ENCODE data around the gene KCNK6. TPM values are rescaled to one million over a fixed set of nuclear protein-coding genes. Genes with fewer than 3 reads are reported as not detected.

KCNK6 gene
- total RNA-seq (under 1 TPM; 0.54 to 0.69 (median 0.64) TPM), polyA plus RNA-seq (under 1 TPM; 0.21 to 0.42 (median 0.39) TPM)
- long read RNA-seq, donor 1, partial matches to known transcripts: 0 of 1 reads
- long read RNA-seq, donor 1, other reads (novel, unspliced or antisense): 1 of 1 reads
- long read RNA-seq, donor 2, full-length matches to known transcripts: 1 of 2 reads
- long read RNA-seq, donor 2, partial matches to known transcripts: 1 of 2 reads
- long read RNA-seq, donor 2, other reads (novel, unspliced or antisense): 0 of 2 reads

DNA sequence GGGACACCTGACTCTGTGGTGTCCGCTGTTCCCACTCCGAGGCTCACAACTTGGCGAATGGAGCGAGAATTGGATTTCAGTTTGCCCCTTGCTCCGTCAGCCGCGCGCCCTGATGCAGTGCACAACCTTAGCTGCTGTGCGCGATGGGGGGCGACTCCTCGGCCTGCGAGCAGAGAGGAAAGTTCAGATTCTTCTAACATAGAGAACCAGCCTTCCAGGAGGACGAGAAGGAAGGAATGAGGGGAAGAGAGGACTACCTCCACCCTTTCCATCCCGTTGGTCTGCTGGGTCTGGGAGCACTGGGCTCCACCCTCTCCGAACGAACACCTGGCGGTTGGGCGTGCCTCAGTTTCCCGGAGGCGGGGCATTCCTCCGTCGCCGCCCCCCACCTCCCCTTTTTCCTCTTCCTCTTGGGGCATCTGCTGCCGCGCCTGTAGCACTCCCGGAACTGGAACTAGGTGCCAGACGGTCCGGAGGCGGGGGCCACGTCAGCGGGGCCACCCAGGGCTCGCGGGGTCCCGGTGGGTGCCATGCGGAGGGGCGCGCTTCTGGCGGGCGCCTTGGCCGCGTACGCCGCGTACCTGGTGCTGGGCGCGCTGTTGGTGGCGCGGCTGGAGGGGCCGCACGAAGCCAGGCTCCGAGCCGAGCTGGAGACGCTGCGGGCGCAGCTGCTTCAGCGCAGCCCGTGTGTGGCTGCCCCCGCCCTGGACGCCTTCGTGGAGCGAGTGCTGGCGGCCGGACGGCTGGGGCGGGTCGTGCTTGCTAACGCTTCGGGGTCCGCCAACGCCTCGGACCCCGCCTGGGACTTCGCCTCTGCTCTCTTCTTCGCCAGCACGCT, at the start of gene KCNK6:
Gene KCNK6 (plus strand): TSS at position 425 of the 838 bp plus-strand sequence. CDS start 106 bp downstream, at position 531.
- DNase-seq (peak; percentile 39 to 68), ATAC-seq (no peak)
- TF ChIP-seq, protein P1, sequence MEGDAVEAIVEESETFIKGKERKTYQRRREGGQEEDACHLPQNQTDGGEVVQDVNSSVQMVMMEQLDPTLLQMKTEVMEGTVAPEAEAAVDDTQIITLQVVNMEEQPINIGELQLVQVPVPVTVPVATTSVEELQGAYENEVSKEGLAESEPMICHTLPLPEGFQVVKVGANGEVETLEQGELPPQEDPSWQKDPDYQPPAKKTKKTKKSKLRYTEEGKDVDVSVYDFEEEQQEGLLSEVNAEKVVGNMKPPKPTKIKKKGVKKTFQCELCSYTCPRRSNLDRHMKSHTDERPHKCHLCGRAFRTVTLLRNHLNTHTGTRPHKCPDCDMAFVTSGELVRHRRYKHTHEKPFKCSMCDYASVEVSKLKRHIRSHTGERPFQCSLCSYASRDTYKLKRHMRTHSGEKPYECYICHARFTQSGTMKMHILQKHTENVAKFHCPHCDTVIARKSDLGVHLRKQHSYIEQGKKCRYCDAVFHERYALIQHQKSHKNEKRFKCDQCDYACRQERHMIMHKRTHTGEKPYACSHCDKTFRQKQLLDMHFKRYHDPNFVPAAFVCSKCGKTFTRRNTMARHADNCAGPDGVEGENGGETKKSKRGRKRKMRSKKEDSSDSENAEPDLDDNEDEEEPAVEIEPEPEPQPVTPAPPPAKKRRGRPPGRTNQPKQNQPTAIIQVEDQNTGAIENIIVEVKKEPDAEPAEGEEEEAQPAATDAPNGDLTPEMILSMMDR (IDR thresholded peaks at IDR 0.05): no peak
- H3K4me3 ChIP-seq: peak within 1 kb of the TSS; percentile 71
- intact Hi-C loops (cut with DNase I): loop anchor here in 1 of 2 donors (5.0 kb wide), 2 partner anchors 77 to 412 kb away; partner anchors contain the start of genes SIPA1L3 and WDR87
- WGBS, 3 donors: 3 to 4% (median 3%) methylated on average over 67 to 76 of the region's 76 CpGs
- H3K27me3 ChIP-seq (ENCODE audit: insufficient read depth in 3 of 3, low read length in 2 of 3): peaks cover 0 to 15% (median 0%) of the 10 kb centered on the region in 3 donors
- H3K4me1 ChIP-seq: peaks cover 8% of the 10 kb centered on the region
- no peaks in the 10 kb centered on the region for H3K9me3 ChIP-seq
- H3K36me3 ChIP-seq (ENCODE audit: insufficient read depth in 1 of 2, low read depth in 1 of 2): no peaks in the 10 kb centered on the region
- H3K27ac ChIP-seq: peak within 1 kb of the TSS; percentile 23

DNA sequence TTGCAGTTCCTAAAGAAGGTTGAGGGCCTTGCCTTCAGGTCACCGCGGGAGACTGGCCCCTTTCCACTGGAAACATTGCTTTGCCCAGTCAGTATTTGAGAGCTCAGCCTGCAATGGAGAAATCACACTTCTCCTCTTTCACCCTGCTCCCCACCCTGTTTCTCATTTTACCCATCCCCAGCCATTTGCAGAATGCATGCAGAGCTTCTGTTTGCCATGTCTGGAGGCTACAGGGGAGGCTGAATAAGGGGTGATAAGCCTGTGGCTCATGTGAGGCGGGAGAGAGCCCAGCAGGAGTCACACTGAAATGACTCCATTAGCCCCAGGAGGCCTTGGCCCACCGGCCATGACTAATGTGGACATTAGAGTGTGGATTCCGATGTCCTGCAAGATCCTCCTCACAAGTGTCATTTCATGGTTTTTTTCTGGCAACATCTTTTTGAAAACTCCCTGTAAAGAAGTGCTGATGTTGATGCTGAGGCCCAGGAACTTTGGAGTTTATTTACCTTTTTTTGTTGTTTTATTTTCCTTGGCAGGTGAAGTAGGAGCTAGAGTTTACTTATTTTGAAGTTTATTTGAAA, 49.0 kb upstream of the KCNK6 start:
- 29 to 47% (median 42%) methylated on average over 5 of the region's 5 CpGs for WGBS, 3 donors
- H3K9me3 ChIP-seq: no peaks in the 10 kb centered on the region
- H3K4me3 ChIP-seq: no peak overlapping the region
- intact Hi-C loops (cut with DNase I): no loop called here
- no peaks in the 10 kb centered on the region for H3K4me1 ChIP-seq
- no peaks in the 10 kb centered on the region for H3K36me3 ChIP-seq (ENCODE audit: insufficient read depth in 1 of 2, low read depth in 1 of 2)
- ATAC-seq (no peak), DNase-seq (no peak)
- no peak overlapping the region for H3K27ac ChIP-seq
- H3K27me3 ChIP-seq (ENCODE audit: insufficient read depth in 3 of 3, low read length in 2 of 3): no peaks in the 10 kb centered on the region
- TF ChIP-seq, protein P1 (IDR thresholded peaks at IDR 0.05): no peak

DNA sequence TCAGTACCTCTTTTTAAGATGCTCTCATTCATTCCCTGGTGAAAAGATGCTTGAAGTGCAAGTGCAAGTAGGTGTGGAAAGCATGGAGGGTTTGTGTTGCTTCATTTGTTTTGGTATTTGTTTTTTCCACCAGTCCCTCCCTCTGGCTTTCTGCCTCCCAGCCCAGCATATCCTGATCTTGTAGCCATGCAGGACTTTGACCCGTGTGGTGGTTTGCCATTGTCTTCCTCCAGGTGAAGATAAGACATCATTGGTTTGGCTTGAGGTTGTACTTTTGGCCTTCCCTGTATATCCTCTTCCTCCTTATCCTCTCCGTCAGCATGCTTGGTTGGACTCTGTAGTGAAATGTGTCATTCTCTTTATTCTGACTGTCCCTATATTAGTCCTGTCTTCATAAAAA, 46.1 kb upstream of the KCNK6 start:
- Histone ChIP-seq H3K27me3 (ENCODE audit: insufficient read depth in 3 of 3, low read length in 2 of 3) (no peaks in the 10 kb centered on the region), H3K27ac (no peak overlapping the region), H3K9me3 (no peaks in the 10 kb centered on the region), H3K4me1 (no peaks in the 10 kb centered on the region), H3K36me3 (ENCODE audit: insufficient read depth in 1 of 2, low read depth in 1 of 2) (no peaks in the 10 kb centered on the region), H3K4me3 (no peak overlapping the region)
- ATAC-seq (no peak), DNase-seq (no peak)
- 78 to 83% (median 80%) methylated on average over 2 of the region's 2 CpGs for WGBS, 3 donors
- intact Hi-C loops (cut with DNase I): no loop called here
- TF ChIP-seq, protein P1 (IDR thresholded peaks at IDR 0.05): no peak

DNA sequence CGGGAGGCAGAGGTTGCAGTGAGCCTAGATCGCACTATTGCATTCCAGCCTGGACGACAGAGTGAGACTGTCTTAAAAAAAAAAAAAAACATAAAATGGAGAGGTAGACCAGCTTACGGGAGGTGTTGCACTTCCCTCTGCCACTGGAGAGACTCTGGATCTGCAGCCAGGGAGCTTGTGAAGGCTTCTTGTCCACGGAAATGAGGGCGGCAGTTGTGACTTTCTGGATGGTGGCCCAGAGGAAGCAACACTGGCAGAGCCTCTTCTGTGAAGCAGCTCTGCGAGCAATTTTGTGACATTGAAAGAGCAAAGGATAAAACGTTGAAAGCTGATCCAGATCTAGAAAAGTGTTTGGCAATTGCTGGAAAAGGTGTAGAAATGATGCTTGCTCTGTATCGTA, 44.9 kb upstream of the KCNK6 start:
- Histone ChIP-seq H3K4me3 (no peak overlapping the region), H3K27ac (no peak overlapping the region), H3K9me3 (no peaks in the 10 kb centered on the region), H3K4me1 (no peaks in the 10 kb centered on the region), H3K36me3 (ENCODE audit: insufficient read depth in 1 of 2, low read depth in 1 of 2) (no peaks in the 10 kb centered on the region), H3K27me3 (ENCODE audit: insufficient read depth in 3 of 3, low read length in 2 of 3) (no peaks in the 10 kb centered on the region)
- TF ChIP-seq, protein P1 (IDR thresholded peaks at IDR 0.05): no peak
- 31 to 40% (median 33%) methylated on average over 9 of the region's 9 CpGs for WGBS, 3 donors
- DNase-seq (no peak), ATAC-seq (no peak)
- intact Hi-C loops (cut with DNase I): no loop called here

All from psoas muscle (tissue), 8 donors.